Neural cell (in vitro differentiated cells): Measurements from ENCODE around the gene TMEM116. TPM values are rescaled to one million over a fixed set of nuclear protein-coding genes. Genes with fewer than 3 reads are reported as not detected.

Source experiments
- H2AFZ ChIP-seq: fragments of 200-600, 300-800 bp; sonication (generic), shearing (Covaris generic); 2 replicates; pipeline ENCODE4 v1.6.0; 2014; ENCODE audit warnings: low read depth, mild to moderate bottlenecking, antibody characterized with exemption, low read length, moderate library complexity
- H3F3A ChIP-seq: fragments of 200-600 bp; shearing (Covaris generic); 2 replicates; pipeline ENCODE4 v1.6.1; 2016; ENCODE audit warnings: mild to moderate bottlenecking, moderate library complexity, mixed read lengths, antibody characterized with exemption, low read length; ENCODE audit not compliant: insufficient read depth, poor library complexity, severe bottlenecking
- H3K27ac ChIP-seq: fragments of 200-600, 300-800 bp; sonication (generic), shearing (Covaris generic); 2 replicates; pipeline ENCODE4 v1.5.1; 2014; ENCODE audit warnings: mild to moderate bottlenecking, low read length, moderate library complexity
- H3K27me3 ChIP-seq: fragments of 300-800, 200-600 bp; sonication (generic), shearing (Covaris generic); 2 replicates; pipeline ENCODE4 v1.6.0; 2014; ENCODE audit warnings: mild to moderate bottlenecking, low read depth, low read length, moderate library complexity; ENCODE audit not compliant: insufficient read depth
- H3K36me3 ChIP-seq: fragments of 300-800, 200-600 bp; sonication (generic), shearing (Covaris generic); 2 replicates; pipeline ENCODE4 v1.5.1; 2014; ENCODE audit warnings: mild to moderate bottlenecking, antibody characterized with exemption, low read length, moderate library complexity; ENCODE audit not compliant: insufficient read depth
- H3K4me2 ChIP-seq: fragments of 300-800, 200-600 bp; sonication (generic), shearing (Covaris generic); 2 replicates; pipeline ENCODE4 v1.6.0; 2014; ENCODE audit warnings: mild to moderate bottlenecking, low read length
- H3K4me3 ChIP-seq: fragments of 300-800, 200-600 bp; sonication (generic), shearing (Covaris generic); 2 replicates; pipeline ENCODE4 v1.5.1; 2014; ENCODE audit warnings: mild to moderate bottlenecking, low read length, moderate library complexity
- H3K79me2 ChIP-seq: fragments of 200-600 bp; shearing (Covaris generic); replicated peaks from 2 replicates; pipeline ENCODE4 v1.6.0; 2014; ENCODE audit warnings: mild to moderate bottlenecking, low read length, moderate library complexity; ENCODE audit not compliant: insufficient read depth
- H3K9ac ChIP-seq: fragments of 300-800, 200-600 bp; sonication (generic), shearing (Covaris generic); 2 replicates; pipeline ENCODE4 v1.6.1; 2016; ENCODE audit warnings: mild to moderate bottlenecking, low read length, mixed read lengths
- H3K9me2 ChIP-seq: fragments of 200-600 bp; shearing (Covaris generic); 2 replicates; pipeline ENCODE4 v1.6.1; 2016; ENCODE audit warnings: mild to moderate bottlenecking, low read length, mixed read lengths; ENCODE audit not compliant: insufficient read depth
- H3K9me3 ChIP-seq: fragments of 200-600, 300-800 bp; sonication (generic), shearing (Covaris generic); 2 replicates; pipeline ENCODE4 v1.6.1; 2016; ENCODE audit warnings: mild to moderate bottlenecking, mixed run types, low read length, moderate library complexity, mixed read lengths
- H4K20me1 ChIP-seq: fragments of 200-600 bp; shearing (Covaris generic); 2 replicates; pipeline ENCODE4 v1.6.1; 2016; ENCODE audit warnings: mild to moderate bottlenecking, mixed run types; ENCODE audit not compliant: insufficient read depth
- CTCF ChIP-seq: fragments of 450-650 bp; IDR thresholded peaks from 2 replicates; pipeline ENCODE4 v1.5.1; 2014; ENCODE audit warnings: antibody characterized with exemption, mild to moderate bottlenecking, moderate library complexity; ENCODE audit not compliant: poor library complexity, severe bottlenecking
- EP300 ChIP-seq: fragments of 450-650 bp; conservative IDR thresholded peaks from 2 replicates; pipeline ENCODE4 v1.6.1; 2014; ENCODE audit warnings: antibody characterized with exemption, mild to moderate bottlenecking, moderate library complexity; ENCODE audit not compliant: poor library complexity, severe bottlenecking
- EZH2 ChIP-seq: fragments of 200-600, 300-800 bp; shearing (Covaris generic), sonication (generic); IDR thresholded peaks from 2 replicates; pipeline ENCODE4 v1.6.1; 2014; ENCODE audit warnings: antibody characterized with exemption, low read length, borderline replicate concordance, mild to moderate bottlenecking; ENCODE audit not compliant: insufficient read depth, poor library complexity, severe bottlenecking
- MXI1 ChIP-seq: fragments of 450-650 bp; conservative IDR thresholded peaks from 2 replicates; pipeline ENCODE4 v1.6.1; 2014; ENCODE audit warnings: antibody characterized with exemption, mild to moderate bottlenecking; ENCODE audit not compliant: poor library complexity, severe bottlenecking
- POLR2AphosphoS5 ChIP-seq: IDR thresholded peaks from 2 replicates; pipeline ENCODE4 v1.6.1; 2012
- RAD21 ChIP-seq: fragments of 450-650 bp; conservative IDR thresholded peaks from 2 replicates; pipeline ENCODE4 v1.6.1; 2014; ENCODE audit warnings: antibody characterized with exemption, mild to moderate bottlenecking, moderate library complexity
- REST ChIP-seq: IDR thresholded peaks from 2 replicates; pipeline ENCODE4 v1.6.1; 2012; ENCODE audit warnings: borderline replicate concordance
- SMC3 ChIP-seq: fragments of 450-650 bp; conservative IDR thresholded peaks from 2 replicates; pipeline ENCODE4 v1.6.1; 2014; ENCODE audit warnings: antibody characterized with exemption, mild to moderate bottlenecking, moderate library complexity; ENCODE audit not compliant: poor library complexity
- TAF1 ChIP-seq: IDR thresholded peaks from 2 replicates; pipeline ENCODE4 v1.6.1; 2012; ENCODE audit warnings: low read depth
- polyA plus RNA-seq: library from polyadenylated mRNA; depleted of rRNA; stranded (reverse); fragments of >200 nt; gene quantifications from 2 replicates; pipeline ENCODE4 v1.2.3, GENCODE V29; 2014

The TMEM116 gene
- polyA plus RNA-seq, 1 donor from 2014 or later = 15.4 TPM

DNA sequence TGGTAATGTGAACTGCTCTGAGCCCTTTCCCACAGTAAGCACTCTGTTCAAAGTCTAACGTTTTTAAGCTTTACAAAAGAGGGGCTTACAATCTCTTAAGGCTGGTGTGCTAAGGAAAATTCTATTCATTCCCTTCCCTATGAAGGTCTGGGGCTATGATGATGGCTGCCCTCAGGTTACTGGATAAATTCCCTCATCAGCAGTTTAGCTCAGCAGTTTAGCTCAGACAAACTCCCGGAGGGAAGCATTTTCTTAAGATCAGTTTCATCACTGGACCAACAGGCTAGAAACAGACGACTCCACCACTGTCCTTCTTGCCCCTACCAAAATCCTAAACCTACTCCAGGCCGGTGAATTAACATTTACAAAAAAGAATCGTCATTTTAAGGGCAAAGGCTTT lies 19.3 kb upstream of the TMEM116 start (continued):
- TF ChIP-seq EP300 (no peak), POLR2AphosphoS5 (no peak)

GRCh38 chr12:112031472-112031871 lies 18.5 kb upstream of the TMEM116 start:
- H3K27ac ChIP-seq = no peak overlapping the region
- H3K36me3 ChIP-seq = peaks cover 4% of the 10 kb centered on the region

DNA sequence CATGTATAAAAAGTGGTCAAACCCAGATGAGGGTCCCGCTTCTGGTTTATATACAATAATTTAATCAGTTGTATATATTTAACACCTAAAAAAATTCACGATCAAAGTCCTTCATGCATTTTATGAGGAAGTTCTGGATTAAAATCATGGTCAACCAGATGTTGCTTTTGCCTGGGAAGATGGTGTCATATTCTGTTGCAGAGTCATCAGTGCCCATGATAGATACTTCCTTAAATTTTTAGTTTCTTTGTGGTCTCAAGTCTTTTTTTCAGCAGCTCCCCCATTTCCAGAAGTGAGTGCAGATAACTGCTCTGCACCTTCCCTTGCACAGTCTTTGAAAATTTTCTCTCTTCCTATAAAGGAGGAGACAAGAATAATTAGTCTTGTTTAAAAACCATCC lies 16.3 kb upstream of the TMEM116 start:
- Histone ChIP-seq H3K9ac (no peak overlapping the region), H4K20me1 (no peaks in the 10 kb centered on the region), H3K27me3 (no peaks in the 10 kb centered on the region), H3K36me3 (peaks cover 9% of the 10 kb centered on the region), H3K27ac (no peak overlapping the region), H3K79me2 (no peaks in the 10 kb centered on the region), H3K4me3 (no peak overlapping the region), H3K4me2 (no peak overlapping the region), H2AFZ (no peak overlapping the region), H3K9me2 (no peaks in the 10 kb centered on the region), H3K9me3 (no peaks in the 10 kb centered on the region), H3F3A (no peaks in the 10 kb centered on the region)
- TF ChIP-seq REST (no peak), EP300 (no peak), MXI1 (no peak), RAD21 (no peak)

More at GRCh38 chr12:112031472-112031871, 18.5 kb upstream of the TMEM116 start:
- Histone ChIP-seq H2AFZ (no peak overlapping the region), H4K20me1 (no peaks in the 10 kb centered on the region), H3K4me2 (no peak overlapping the region), H3K9me2 (no peaks in the 10 kb centered on the region), H3F3A (no peaks in the 10 kb centered on the region), H3K4me3 (no peak overlapping the region), H3K9me3 (no peaks in the 10 kb centered on the region), H3K79me2 (no peaks in the 10 kb centered on the region), H3K27me3 (no peaks in the 10 kb centered on the region), H3K9ac (no peak overlapping the region)
- TF ChIP-seq POLR2AphosphoS5 = no peak

DNA sequence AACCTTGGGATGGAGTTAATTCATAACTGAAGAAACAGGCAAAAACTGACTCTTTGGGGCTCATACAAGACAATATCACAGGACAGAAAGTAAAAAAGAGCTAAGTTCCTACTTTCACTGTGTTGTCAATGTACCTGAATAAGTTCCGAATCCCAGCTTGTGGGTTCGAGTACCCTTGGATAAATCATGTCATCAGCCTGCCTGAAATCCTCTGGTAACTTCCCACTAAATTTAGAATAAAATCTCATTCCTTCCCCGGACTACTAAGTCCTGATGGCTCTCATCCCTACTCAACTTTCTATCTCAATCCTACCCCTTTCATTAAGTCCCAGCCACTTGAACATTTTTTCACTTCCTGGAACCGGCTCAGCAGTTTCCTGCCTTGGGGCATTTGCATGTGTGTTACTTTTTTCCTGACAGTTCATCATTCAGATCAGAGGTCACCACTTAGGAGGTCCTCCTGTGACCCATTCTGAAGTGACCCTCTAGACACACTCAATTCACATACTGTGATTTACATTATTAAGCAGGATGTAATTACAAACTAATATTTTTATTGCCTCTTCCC lies 12.9 kb upstream of the TMEM116 start:
- Histone ChIP-seq H3F3A (no peaks in the 10 kb centered on the region), H3K9me3 (no peaks in the 10 kb centered on the region), H3K4me3 (no peak overlapping the region), H4K20me1 (no peaks in the 10 kb centered on the region), H3K36me3 (peaks cover 8% of the 10 kb centered on the region), H3K9me2 (no peaks in the 10 kb centered on the region), H3K27me3 (no peaks in the 10 kb centered on the region), H2AFZ (no peak overlapping the region), H3K79me2 (no peaks in the 10 kb centered on the region), H3K4me2 (no peak overlapping the region), H3K27ac (no peak overlapping the region), H3K9ac (no peak overlapping the region)
- TF ChIP-seq TAF1 = no peak
- TF ChIP-seq RAD21 = no peak
- TF ChIP-seq CTCF = no peak
- no peak for TF ChIP-seq REST
- no peak for TF ChIP-seq POLR2AphosphoS5
- TF ChIP-seq SMC3 = no peak
- no peak for TF ChIP-seq EZH2
- TF ChIP-seq MXI1 = no peak
- no peak for TF ChIP-seq EP300
